Measurements from ENCODE around the gene SAMM50. TPM values are rescaled to one million over a fixed set of nuclear protein-coding genes. Genes with fewer than 3 reads are reported as not detected.

SAMM50 gene
- total and polyA plus RNA-seq, 2 experiments from 2014 or later = 58.6 to 60.3 TPM

DNA sequence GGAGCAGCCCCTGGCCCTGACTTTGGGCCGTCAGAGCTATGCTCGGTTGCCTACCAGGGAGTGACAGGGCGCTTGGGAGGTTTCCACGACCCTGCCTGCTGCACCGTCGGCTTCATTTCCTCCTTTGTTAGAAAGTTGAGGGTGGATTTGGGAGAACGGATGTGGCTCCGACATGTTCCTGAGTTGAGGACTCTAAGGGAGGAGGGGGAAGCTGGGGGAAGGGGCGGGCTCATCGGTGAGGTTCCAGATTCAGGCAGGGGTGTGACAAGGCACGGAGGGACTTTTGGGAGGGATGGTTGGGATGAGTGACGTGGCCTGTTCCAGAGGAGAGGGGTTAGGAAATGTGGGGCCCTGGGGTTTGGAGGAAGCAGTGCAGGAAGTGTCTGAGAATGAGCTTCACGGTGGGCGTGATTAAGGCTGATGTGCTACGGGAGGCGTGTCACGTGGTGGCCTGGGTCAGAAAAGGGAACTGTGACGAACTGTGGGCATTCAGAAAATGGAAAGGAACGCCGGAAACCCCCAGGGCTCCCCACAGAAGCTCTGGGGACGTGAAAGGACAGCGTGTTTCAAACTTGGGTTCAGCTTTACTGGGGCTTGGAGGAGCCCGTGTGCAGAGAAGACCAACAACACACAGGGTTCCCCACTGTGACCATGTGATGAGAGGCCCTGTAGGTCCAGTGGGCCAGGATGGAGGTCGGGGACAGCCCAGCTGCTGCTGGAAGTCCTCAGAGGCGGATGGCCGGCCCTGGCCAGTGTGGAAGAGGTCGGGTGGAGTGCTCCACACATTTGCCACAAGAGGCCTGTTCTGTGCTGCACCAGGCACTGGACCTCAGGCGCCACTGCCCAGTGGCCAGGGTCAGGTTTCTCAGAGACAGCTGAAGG is 71.6 kb downstream of the SAMM50 start:
- ATAC-seq (no peak), DNase-seq (ENCODE audit: low spot score) (no peak)
- H2AFZ ChIP-seq = no peak overlapping the region
- H3K27me3 ChIP-seq (ENCODE audit: insufficient read depth) = peaks cover 5% of the 10 kb centered on the region; the same call in 1 of the 2 replicates
- H3K27ac ChIP-seq (ENCODE audit: low read depth) = no peak overlapping the region
- no peaks in the 10 kb centered on the region for H4K20me1 ChIP-seq (replicated peaks; ENCODE audit: insufficient read depth)
- H3F3A ChIP-seq (replicated peaks; ENCODE audit: low read depth) = no peaks in the 10 kb centered on the region
- TF ChIP-seq JUNB (IDR thresholded peaks at IDR 0.05; ENCODE audit: unreplicated experiment) (no peak), POLR2AphosphoS5 (IDR thresholded peaks at IDR 0.05; ENCODE audit: low read depth) (no peak), NANOG (IDR thresholded peaks at IDR 0.05; ENCODE audit: borderline replicate concordance) (no peak), ZNF331 (CRISPR knock-in tag; IDR thresholded peaks at IDR 0.05; ENCODE audit: low read depth) (no peak), STAT1 (IDR thresholded peaks at IDR 0.05; ENCODE audit: unreplicated experiment) (no peak), EZH2phosphoT487 (IDR thresholded peaks at IDR 0.05; ENCODE audit: unreplicated experiment) (no peak), ZNF114 (CRISPR knock-in tag; IDR thresholded peaks at IDR 0.05) (no peak), EZH2 (IDR thresholded peaks at IDR 0.05; ENCODE audit: low read depth, unreplicated experiment) (no peak), CREB1 (CRISPR knock-in tag; IDR thresholded peaks at IDR 0.05; ENCODE audit: low read depth) (no peak)
- TF ChIP-seq, protein P1, sequence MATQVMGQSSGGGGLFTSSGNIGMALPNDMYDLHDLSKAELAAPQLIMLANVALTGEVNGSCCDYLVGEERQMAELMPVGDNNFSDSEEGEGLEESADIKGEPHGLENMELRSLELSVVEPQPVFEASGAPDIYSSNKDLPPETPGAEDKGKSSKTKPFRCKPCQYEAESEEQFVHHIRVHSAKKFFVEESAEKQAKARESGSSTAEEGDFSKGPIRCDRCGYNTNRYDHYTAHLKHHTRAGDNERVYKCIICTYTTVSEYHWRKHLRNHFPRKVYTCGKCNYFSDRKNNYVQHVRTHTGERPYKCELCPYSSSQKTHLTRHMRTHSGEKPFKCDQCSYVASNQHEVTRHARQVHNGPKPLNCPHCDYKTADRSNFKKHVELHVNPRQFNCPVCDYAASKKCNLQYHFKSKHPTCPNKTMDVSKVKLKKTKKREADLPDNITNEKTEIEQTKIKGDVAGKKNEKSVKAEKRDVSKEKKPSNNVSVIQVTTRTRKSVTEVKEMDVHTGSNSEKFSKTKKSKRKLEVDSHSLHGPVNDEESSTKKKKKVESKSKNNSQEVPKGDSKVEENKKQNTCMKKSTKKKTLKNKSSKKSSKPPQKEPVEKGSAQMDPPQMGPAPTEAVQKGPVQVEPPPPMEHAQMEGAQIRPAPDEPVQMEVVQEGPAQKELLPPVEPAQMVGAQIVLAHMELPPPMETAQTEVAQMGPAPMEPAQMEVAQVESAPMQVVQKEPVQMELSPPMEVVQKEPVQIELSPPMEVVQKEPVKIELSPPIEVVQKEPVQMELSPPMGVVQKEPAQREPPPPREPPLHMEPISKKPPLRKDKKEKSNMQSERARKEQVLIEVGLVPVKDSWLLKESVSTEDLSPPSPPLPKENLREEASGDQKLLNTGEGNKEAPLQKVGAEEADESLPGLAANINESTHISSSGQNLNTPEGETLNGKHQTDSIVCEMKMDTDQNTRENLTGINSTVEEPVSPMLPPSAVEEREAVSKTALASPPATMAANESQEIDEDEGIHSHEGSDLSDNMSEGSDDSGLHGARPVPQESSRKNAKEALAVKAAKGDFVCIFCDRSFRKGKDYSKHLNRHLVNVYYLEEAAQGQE (IDR thresholded peaks at IDR 0.05; ENCODE audit: unreplicated experiment) = no peak
- TF ChIP-seq, protein P2, sequence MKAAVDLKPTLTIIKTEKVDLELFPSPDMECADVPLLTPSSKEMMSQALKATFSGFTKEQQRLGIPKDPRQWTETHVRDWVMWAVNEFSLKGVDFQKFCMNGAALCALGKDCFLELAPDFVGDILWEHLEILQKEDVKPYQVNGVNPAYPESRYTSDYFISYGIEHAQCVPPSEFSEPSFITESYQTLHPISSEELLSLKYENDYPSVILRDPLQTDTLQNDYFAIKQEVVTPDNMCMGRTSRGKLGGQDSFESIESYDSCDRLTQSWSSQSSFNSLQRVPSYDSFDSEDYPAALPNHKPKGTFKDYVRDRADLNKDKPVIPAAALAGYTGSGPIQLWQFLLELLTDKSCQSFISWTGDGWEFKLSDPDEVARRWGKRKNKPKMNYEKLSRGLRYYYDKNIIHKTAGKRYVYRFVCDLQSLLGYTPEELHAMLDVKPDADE (IDR thresholded peaks at IDR 0.05) = no peak
- TF ChIP-seq, protein P3, sequence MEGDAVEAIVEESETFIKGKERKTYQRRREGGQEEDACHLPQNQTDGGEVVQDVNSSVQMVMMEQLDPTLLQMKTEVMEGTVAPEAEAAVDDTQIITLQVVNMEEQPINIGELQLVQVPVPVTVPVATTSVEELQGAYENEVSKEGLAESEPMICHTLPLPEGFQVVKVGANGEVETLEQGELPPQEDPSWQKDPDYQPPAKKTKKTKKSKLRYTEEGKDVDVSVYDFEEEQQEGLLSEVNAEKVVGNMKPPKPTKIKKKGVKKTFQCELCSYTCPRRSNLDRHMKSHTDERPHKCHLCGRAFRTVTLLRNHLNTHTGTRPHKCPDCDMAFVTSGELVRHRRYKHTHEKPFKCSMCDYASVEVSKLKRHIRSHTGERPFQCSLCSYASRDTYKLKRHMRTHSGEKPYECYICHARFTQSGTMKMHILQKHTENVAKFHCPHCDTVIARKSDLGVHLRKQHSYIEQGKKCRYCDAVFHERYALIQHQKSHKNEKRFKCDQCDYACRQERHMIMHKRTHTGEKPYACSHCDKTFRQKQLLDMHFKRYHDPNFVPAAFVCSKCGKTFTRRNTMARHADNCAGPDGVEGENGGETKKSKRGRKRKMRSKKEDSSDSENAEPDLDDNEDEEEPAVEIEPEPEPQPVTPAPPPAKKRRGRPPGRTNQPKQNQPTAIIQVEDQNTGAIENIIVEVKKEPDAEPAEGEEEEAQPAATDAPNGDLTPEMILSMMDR (conservative IDR thresholded peaks at IDR 0.05; ENCODE audit: low read depth in 2 of 2) = no peak
- TF ChIP-seq, protein P4, sequence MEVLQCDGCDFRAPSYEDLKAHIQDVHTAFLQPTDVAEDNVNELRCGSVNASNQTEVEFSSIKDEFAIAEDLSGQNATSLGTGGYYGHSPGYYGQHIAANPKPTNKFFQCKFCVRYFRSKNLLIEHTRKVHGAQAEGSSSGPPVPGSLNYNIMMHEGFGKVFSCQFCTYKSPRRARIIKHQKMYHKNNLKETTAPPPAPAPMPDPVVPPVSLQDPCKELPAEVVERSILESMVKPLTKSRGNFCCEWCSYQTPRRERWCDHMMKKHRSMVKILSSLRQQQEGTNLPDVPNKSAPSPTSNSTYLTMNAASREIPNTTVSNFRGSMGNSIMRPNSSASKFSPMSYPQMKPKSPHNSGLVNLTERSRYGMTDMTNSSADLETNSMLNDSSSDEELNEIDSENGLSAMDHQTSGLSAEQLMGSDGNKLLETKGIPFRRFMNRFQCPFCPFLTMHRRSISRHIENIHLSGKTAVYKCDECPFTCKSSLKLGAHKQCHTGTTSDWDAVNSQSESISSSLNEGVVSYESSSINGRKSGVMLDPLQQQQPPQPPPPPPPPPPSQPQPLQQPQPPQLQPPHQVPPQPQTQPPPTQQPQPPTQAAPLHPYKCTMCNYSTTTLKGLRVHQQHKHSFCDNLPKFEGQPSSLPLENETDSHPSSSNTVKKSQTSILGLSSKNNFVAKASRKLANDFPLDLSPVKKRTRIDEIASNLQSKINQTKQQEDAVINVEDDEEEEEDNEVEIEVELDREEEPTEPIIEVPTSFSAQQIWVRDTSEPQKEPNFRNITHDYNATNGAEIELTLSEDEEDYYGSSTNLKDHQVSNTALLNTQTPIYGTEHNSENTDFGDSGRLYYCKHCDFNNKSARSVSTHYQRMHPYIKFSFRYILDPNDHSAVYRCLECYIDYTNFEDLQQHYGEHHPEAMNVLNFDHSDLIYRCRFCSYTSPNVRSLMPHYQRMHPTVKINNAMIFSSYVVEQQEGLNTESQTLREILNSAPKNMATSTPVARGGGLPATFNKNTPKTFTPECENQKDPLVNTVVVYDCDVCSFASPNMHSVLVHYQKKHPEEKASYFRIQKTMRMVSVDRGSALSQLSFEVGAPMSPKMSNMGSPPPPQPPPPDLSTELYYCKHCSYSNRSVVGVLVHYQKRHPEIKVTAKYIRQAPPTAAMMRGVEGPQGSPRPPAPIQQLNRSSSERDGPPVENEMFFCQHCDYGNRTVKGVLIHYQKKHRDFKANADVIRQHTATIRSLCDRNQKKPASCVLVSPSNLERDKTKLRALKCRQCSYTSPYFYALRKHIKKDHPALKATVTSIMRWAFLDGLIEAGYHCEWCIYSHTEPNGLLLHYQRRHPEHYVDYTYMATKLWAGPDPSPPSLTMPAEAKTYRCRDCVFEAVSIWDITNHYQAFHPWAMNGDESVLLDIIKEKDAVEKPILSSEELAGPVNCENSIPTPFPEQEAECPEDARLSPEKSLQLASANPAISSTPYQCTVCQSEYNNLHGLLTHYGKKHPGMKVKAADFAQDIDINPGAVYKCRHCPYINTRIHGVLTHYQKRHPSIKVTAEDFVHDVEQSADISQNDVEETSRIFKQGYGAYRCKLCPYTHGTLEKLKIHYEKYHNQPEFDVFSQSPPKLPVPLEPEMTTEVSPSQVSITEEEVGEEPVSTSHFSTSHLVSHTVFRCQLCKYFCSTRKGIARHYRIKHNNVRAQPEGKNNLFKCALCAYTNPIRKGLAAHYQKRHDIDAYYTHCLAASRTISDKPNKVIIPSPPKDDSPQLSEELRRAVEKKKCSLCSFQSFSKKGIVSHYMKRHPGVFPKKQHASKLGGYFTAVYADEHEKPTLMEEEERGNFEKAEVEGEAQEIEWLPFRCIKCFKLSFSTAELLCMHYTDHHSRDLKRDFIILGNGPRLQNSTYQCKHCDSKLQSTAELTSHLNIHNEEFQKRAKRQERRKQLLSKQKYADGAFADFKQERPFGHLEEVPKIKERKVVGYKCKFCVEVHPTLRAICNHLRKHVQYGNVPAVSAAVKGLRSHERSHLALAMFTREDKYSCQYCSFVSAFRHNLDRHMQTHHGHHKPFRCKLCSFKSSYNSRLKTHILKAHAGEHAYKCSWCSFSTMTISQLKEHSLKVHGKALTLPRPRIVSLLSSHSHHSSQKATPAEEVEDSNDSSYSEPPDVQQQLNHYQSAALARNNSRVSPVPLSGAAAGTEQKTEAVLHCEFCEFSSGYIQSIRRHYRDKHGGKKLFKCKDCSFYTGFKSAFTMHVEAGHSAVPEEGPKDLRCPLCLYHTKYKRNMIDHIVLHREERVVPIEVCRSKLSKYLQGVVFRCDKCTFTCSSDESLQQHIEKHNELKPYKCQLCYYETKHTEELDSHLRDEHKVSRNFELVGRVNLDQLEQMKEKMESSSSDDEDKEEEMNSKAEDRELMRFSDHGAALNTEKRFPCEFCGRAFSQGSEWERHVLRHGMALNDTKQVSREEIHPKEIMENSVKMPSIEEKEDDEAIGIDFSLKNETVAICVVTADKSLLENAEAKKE (CRISPR knock-in tag; IDR thresholded peaks at IDR 0.05) = no peak
- Mint-ChIP-seq H3K4me3 (no peak overlapping the region), H3K27ac (no peak overlapping the region), H3K36me3 (ENCODE audit: low read depth) (no peaks in the 10 kb centered on the region), H3K27me3 (ENCODE audit: insufficient read depth, low read depth, poor library complexity) (peaks cover 20% of the 10 kb centered on the region), H3K4me1 (peaks cover 18% of the 10 kb centered on the region), H3K9me3 (no peaks in the 10 kb centered on the region)
- no peaks in the 10 kb centered on the region for H3K9me2 ChIP-seq (ENCODE audit: insufficient read depth)
- peak overlapping the region; percentile 76; the same call in 1 of the 2 replicates for H3K4me2 ChIP-seq
- peaks cover 8% of the 10 kb centered on the region; the same call in 1 of the 2 replicates for H3K79me2 ChIP-seq (replicated peaks; ENCODE audit: insufficient read depth)
- H3K36me3 ChIP-seq (ENCODE audit: insufficient read depth) = no peaks in the 10 kb centered on the region
- no peak overlapping the region for H3K4me3 ChIP-seq
- peaks cover 18% of the 10 kb centered on the region; the same call in 1 of the 2 replicates for H3K4me1 ChIP-seq (ENCODE audit: insufficient read depth)
